GM23338 (cell line): Measurements from ENCODE around the gene KBTBD4. TPM values are rescaled to one million over a fixed set of nuclear protein-coding genes. Genes with fewer than 3 reads are reported as not detected.

Experiments used
- ATAC-seq: fragments of 200-7000 bp; cut with Tn5 transposase; 3 replicates; pipeline ENCODE4 v1.9.1; 2020
- DNase-seq: peaks from one replicate; pipeline ENCODE4 v3.0.0-alpha.2; 2015; ENCODE audit warnings: low spot score
- H2AFZ ChIP-seq: fragments of 200-600 bp; sonication (generic); 2 replicates; pipeline ENCODE4 v1.8.0; 2016; ENCODE audit warnings: antibody characterized with exemption, mild to moderate bottlenecking, moderate library complexity
- H3F3A ChIP-seq: fragments of 200-600 bp; sonication (generic); replicated peaks from 2 replicates; pipeline ENCODE4 v1.8.0; 2017; ENCODE audit warnings: antibody characterized with exemption, mixed run types, low read depth
- H3K27ac ChIP-seq: fragments of 200-600 bp; sonication (generic); 2 replicates; pipeline ENCODE4 v1.6.1; 2016; ENCODE audit warnings: low read depth
- H3K27me3 ChIP-seq: fragments of 200-600 bp; sonication (generic); 2 replicates; pipeline ENCODE4 v1.8.0; 2016; ENCODE audit warnings: mild to moderate bottlenecking, mixed run types, moderate library complexity; ENCODE audit not compliant: insufficient read depth
- H3K36me3 ChIP-seq: fragments of 200-600 bp; sonication (generic); 2 replicates; pipeline ENCODE4 v1.8.0; 2016; ENCODE audit warnings: mild to moderate bottlenecking; ENCODE audit not compliant: insufficient read depth
- H3K4me1 ChIP-seq: fragments of 200-600 bp; sonication (generic); 2 replicates; pipeline ENCODE4 v1.8.0; 2016; ENCODE audit warnings: mild to moderate bottlenecking, moderate library complexity; ENCODE audit not compliant: insufficient read depth
- H3K4me2 ChIP-seq: fragments of 200-600 bp; sonication (generic); 2 replicates; pipeline ENCODE4 v1.7.1; 2017; ENCODE audit warnings: mixed run types
- H3K4me3 ChIP-seq: fragments of 200-600 bp; sonication (generic); 2 replicates; pipeline ENCODE4 v1.6.1; 2016; ENCODE audit warnings: mixed run types
- H3K79me2 ChIP-seq: fragments of 200-600 bp; sonication (generic); replicated peaks from 2 replicates; pipeline ENCODE4 v1.8.0; 2017; ENCODE audit warnings: mild to moderate bottlenecking; ENCODE audit not compliant: insufficient read depth
- H3K9me2 ChIP-seq: fragments of 200-600 bp; sonication (generic); 2 replicates; pipeline ENCODE4 v1.8.0; 2017; ENCODE audit not compliant: insufficient read depth
- H4K20me1 ChIP-seq: fragments of 200-600 bp; sonication (generic); replicated peaks from 2 replicates; pipeline ENCODE4 v1.8.0; 2017; ENCODE audit warnings: mild to moderate bottlenecking; ENCODE audit not compliant: insufficient read depth
- H3K27ac Mint-ChIP-seq: 2 replicates; pipeline ENCODE4 v1.8.0; 2020; ENCODE audit warnings: inconsistent platforms, mild to moderate bottlenecking, moderate library complexity, mixed read lengths
- H3K27me3 Mint-ChIP-seq: 3 replicates; pipeline ENCODE4 v1.8.0; 2022; ENCODE audit warnings: low read depth, mild to moderate bottlenecking, moderate library complexity, mixed read lengths, inconsistent platforms; ENCODE audit not compliant: insufficient read depth, poor library complexity
- H3K36me3 Mint-ChIP-seq: 3 replicates; pipeline ENCODE4 v1.8.0; 2021; ENCODE audit warnings: low read depth, mild to moderate bottlenecking, inconsistent platforms, moderate library complexity, mixed read lengths
- H3K4me1 Mint-ChIP-seq: 3 replicates; pipeline ENCODE4 v1.8.0; 2020; ENCODE audit warnings: mild to moderate bottlenecking, inconsistent platforms, mixed read lengths
- H3K4me3 Mint-ChIP-seq: 3 replicates; pipeline ENCODE4 v1.8.0; 2021; ENCODE audit warnings: moderate library complexity, mild to moderate bottlenecking, inconsistent platforms, mixed read lengths
- H3K9me3 Mint-ChIP-seq: 3 replicates; pipeline ENCODE4 v1.8.0; 2020; ENCODE audit warnings: moderate library complexity, mild to moderate bottlenecking, inconsistent platforms, mixed read lengths
- CREB1 ChIP-seq: fragments of 250-450 bp; sonication (Bioruptor Pico); IDR thresholded peaks from 2 replicates; pipeline ENCODE4 v1.5.0; 2020; ENCODE audit warnings: low read depth, mild to moderate bottlenecking, moderate library complexity
- ETS1 ChIP-seq: IDR thresholded peaks from 2 replicates; pipeline ENCODE4 v1.6.1; 2016; ENCODE audit warnings: antibody characterized with exemption
- EZH2 ChIP-seq: fragments of 200-600 bp; sonication (generic); IDR thresholded peaks from one replicate; pipeline ENCODE4 v1.8.0; 2017; ENCODE audit warnings: antibody characterized with exemption, mild to moderate bottlenecking, low read depth; ENCODE audit not compliant: unreplicated experiment
- EZH2phosphoT487 ChIP-seq: fragments of 200-600 bp; sonication (generic); IDR thresholded peaks from one replicate; pipeline ENCODE4 v1.8.1; 2018; ENCODE audit warnings: antibody characterized with exemption; ENCODE audit not compliant: unreplicated experiment
- JUNB ChIP-seq: IDR thresholded peaks from one replicate; pipeline ENCODE4 v1.6.1; 2016; ENCODE audit warnings: antibody characterized with exemption; ENCODE audit not compliant: unreplicated experiment
- NANOG ChIP-seq: IDR thresholded peaks from 2 replicates; pipeline ENCODE4 v1.6.1; 2016; ENCODE audit warnings: antibody characterized with exemption, borderline replicate concordance
- POLR2AphosphoS5 ChIP-seq: IDR thresholded peaks from 2 replicates; pipeline ENCODE4 v1.6.1; 2016; ENCODE audit warnings: antibody characterized with exemption, low read depth
- STAT1 ChIP-seq: IDR thresholded peaks from one replicate; pipeline ENCODE4 v1.6.1; 2016; ENCODE audit warnings: antibody characterized with exemption; ENCODE audit not compliant: unreplicated experiment
- ZNF114 ChIP-seq: fragments of 250-450 bp; sonication (Bioruptor Pico); IDR thresholded peaks from 2 replicates; pipeline ENCODE4 v1.5.0; 2020; ENCODE audit warnings: mild to moderate bottlenecking, moderate library complexity
- ZNF331 ChIP-seq: fragments of 250-450 bp; sonication (Bioruptor Pico); IDR thresholded peaks from 2 replicates; pipeline ENCODE4 v1.5.0; 2020; ENCODE audit warnings: low read depth, mild to moderate bottlenecking, moderate library complexity
- ZNF462 ChIP-seq: fragments of 250-450 bp; sonication (Bioruptor Pico); IDR thresholded peaks from 2 replicates; pipeline ENCODE4 v1.5.0; 2020; ENCODE audit warnings: mild to moderate bottlenecking, moderate library complexity
- polyA plus RNA-seq: library from polyadenylated mRNA; unstranded; fragments of >200 nt; fragmentation: Nextera tagmentation; extraction: Ambion mirVana; gene quantifications from 2 replicates; pipeline ENCODE4 v1.2.1, GENCODE V29; 2016
- total RNA-seq: library from RNA; depleted of rRNA; stranded (reverse); fragments of >200 nt; shearing (Covaris generic); gene quantifications from 2 replicates; pipeline ENCODE4 v1.2.3, GENCODE V29; 2014
- TF ChIP-seq, protein P1 (sequence below): IDR thresholded peaks from one replicate; pipeline ENCODE4 v1.6.1; 2018; ENCODE audit warnings: antibody characterized with exemption; ENCODE audit not compliant: unreplicated experiment
- TF ChIP-seq, protein P2 (sequence below), 2 experiments: fragments of 200-600 bp in 1 of 2; sonication (generic) in 1 of 2; conservative IDR thresholded peaks; 2 replicates each; pipeline versions ENCODE4 v1.5.1 to v1.6.1; 2016 to 2017; ENCODE audit warnings: antibody characterized with exemption in 2 of 2, low read depth in 2 of 2, mild to moderate bottlenecking in 2 of 2, moderate library complexity in 1 of 2

The KBTBD4 gene
- total and polyA plus RNA-seq, 2 experiments from 2014 or later, result 5.8 to 16.6 TPM

GRCh38 chr11:47615249-47615648 lies 36.5 kb upstream of the KBTBD4 start:
- H3K4me1 ChIP-seq, result no peaks in the 10 kb centered on the region
- H3K27ac ChIP-seq, result no peak overlapping the region
- H2AFZ ChIP-seq, result no peak overlapping the region
- Mint-ChIP-seq H3K4me3 (no peak overlapping the region), H3K4me1 (no peaks in the 10 kb centered on the region), H3K9me3 (no peaks in the 10 kb centered on the region), H3K36me3 (peaks cover 12% of the 10 kb centered on the region; the same call in 2 of the 3 replicates), H3K27ac (no peak overlapping the region), H3K27me3 (peaks cover 4% of the 10 kb centered on the region)
- H3K4me3 ChIP-seq, result no peak overlapping the region
- H3K27me3 ChIP-seq, result no peaks in the 10 kb centered on the region
- H3K4me2 ChIP-seq, result no peak overlapping the region
- H3F3A ChIP-seq, result peaks cover 7% of the 10 kb centered on the region; the same call in 1 of the 2 replicates
- ATAC-seq (no peak), DNase-seq (no peak)
- H3K9me2 ChIP-seq, result no peaks in the 10 kb centered on the region
- TF ChIP-seq NANOG (no peak), ZNF114 (CRISPR knock-in tag) (no peak), EZH2 (no peak), ZNF331 (no peak), ETS1 (no peak), POLR2AphosphoS5 (no peak), CREB1 (CRISPR knock-in tag) (no peak), EZH2phosphoT487 (no peak), ZNF462 (CRISPR knock-in tag) (no peak), JUNB (no peak), STAT1 (no peak)
- TF ChIP-seq, protein P1, sequence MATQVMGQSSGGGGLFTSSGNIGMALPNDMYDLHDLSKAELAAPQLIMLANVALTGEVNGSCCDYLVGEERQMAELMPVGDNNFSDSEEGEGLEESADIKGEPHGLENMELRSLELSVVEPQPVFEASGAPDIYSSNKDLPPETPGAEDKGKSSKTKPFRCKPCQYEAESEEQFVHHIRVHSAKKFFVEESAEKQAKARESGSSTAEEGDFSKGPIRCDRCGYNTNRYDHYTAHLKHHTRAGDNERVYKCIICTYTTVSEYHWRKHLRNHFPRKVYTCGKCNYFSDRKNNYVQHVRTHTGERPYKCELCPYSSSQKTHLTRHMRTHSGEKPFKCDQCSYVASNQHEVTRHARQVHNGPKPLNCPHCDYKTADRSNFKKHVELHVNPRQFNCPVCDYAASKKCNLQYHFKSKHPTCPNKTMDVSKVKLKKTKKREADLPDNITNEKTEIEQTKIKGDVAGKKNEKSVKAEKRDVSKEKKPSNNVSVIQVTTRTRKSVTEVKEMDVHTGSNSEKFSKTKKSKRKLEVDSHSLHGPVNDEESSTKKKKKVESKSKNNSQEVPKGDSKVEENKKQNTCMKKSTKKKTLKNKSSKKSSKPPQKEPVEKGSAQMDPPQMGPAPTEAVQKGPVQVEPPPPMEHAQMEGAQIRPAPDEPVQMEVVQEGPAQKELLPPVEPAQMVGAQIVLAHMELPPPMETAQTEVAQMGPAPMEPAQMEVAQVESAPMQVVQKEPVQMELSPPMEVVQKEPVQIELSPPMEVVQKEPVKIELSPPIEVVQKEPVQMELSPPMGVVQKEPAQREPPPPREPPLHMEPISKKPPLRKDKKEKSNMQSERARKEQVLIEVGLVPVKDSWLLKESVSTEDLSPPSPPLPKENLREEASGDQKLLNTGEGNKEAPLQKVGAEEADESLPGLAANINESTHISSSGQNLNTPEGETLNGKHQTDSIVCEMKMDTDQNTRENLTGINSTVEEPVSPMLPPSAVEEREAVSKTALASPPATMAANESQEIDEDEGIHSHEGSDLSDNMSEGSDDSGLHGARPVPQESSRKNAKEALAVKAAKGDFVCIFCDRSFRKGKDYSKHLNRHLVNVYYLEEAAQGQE, result no peak
- TF ChIP-seq, protein P2, sequence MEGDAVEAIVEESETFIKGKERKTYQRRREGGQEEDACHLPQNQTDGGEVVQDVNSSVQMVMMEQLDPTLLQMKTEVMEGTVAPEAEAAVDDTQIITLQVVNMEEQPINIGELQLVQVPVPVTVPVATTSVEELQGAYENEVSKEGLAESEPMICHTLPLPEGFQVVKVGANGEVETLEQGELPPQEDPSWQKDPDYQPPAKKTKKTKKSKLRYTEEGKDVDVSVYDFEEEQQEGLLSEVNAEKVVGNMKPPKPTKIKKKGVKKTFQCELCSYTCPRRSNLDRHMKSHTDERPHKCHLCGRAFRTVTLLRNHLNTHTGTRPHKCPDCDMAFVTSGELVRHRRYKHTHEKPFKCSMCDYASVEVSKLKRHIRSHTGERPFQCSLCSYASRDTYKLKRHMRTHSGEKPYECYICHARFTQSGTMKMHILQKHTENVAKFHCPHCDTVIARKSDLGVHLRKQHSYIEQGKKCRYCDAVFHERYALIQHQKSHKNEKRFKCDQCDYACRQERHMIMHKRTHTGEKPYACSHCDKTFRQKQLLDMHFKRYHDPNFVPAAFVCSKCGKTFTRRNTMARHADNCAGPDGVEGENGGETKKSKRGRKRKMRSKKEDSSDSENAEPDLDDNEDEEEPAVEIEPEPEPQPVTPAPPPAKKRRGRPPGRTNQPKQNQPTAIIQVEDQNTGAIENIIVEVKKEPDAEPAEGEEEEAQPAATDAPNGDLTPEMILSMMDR (conservative IDR thresholded peaks at IDR 0.05; ENCODE audit: low read depth in 2 of 2), result no peak
- H3K36me3 ChIP-seq, result peaks cover 4% of the 10 kb centered on the region
- peaks cover 7% of the 10 kb centered on the region for H4K20me1 ChIP-seq
- no peaks in the 10 kb centered on the region for H3K79me2 ChIP-seq
